ENCODE data around the gene SMTNL2. TPM values are rescaled to one million over a fixed set of nuclear protein-coding genes. Genes with fewer than 3 reads are reported as not detected.

The SMTNL2 gene
- total and polyA plus RNA-seq, 9 of the 15 experiments (the other 6 are each of a cell fraction or from before 2014, with no cell fraction given) = not detected

DNA sequence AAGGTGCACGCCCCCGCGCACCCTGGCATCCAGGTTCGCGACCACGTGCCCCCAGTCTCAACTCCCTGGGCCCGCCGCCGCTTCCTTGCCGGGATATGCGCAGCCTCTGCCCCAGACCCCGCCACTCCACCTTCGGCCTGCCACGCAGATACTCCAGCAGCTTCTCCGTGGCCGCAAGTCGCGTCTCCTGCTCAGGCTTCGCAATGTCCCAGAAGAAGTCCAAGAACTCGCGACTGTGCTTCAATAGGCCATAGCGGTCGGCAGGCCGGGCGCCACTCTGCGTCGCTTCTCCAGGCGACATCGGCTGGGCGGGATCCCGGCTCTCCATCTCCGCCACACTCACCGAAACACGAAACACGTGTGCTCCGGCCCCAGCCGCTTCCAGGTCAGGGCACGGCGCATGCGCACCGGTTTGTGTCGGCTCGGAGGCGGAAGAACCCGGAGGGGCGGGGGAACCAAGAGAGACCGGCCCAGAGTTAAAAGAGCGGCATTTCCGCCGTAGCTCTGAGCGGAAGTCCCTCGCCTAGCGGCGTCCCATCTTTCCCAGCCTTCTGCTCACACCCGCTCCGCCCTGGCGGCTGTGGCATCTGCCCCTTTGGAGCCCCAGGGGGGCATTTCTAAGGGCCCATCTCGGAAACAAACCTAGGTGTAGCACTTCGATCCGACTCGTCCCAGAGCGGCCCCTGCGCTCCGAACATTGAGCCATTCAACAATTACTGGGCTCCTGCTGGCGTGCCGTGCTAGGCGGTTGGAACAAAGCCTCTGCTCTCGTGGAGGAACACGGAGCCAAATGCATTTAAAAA is 29.1 kb upstream of the SMTNL2 start, which contains the start of gene MYBBP1A (continued):
- peak; percentile 73 to 97 (median 79); a peak in 5 of 6 replicates for TF ChIP-seq ZBTB11 (CRISPR knock-in tag; IDR thresholded peaks at IDR 0.05)
- TF ChIP-seq HNRNPK (IDR thresholded peaks at IDR 0.05; ENCODE audit: low read depth, low read length, poor library complexity, severe bottlenecking) = no peak
- TF ChIP-seq ATF4 (CRISPR knock-in tag; IDR thresholded peaks at IDR 0.05) = 0 out of 2 replicates have a peak, but pooled peaks have one; percentile 20
- TF ChIP-seq POLR2H (tag; IDR thresholded peaks at IDR 0.05; ENCODE audit: low read depth) = peak; percentile 79
- TF ChIP-seq, protein P1, sequence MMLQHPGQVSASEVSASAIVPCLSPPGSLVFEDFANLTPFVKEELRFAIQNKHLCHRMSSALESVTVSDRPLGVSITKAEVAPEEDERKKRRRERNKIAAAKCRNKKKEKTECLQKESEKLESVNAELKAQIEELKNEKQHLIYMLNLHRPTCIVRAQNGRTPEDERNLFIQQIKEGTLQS (IDR thresholded peaks at IDR 0.05) = no peak
- TF ChIP-seq, protein P1 (CRISPR knock-in tag; conservative IDR thresholded peaks at IDR 0.05) = no peak
- no peak for TF ChIP-seq CEBPB (tag; IDR thresholded peaks at IDR 0.05)
- 0 out of 2 replicates have a peak, but pooled peaks have one; percentile 24 for TF ChIP-seq TAF7 (tag; IDR thresholded peaks at IDR 0.05)
- peak; percentile 84 for TF ChIP-seq LCOR (CRISPR knock-in tag; IDR thresholded peaks at IDR 0.05)
- peak; percentile 65 to 87 for TF ChIP-seq E2F6 (IDR thresholded peaks at IDR 0.05; ENCODE audit: borderline replicate concordance in 1 of 2, extremely low read depth in 1 of 2, insufficient read depth in 1 of 2, insufficient read length in 1 of 2, low read depth in 1 of 2, low read length in 1 of 2, poor library complexity in 1 of 2, severe bottlenecking in 1 of 2)
- TF ChIP-seq BRD9 (IDR thresholded peaks at IDR 0.05; ENCODE audit: low read depth, partially characterized antibody) = no peak
- TF ChIP-seq MAX (CRISPR knock-in tag; IDR thresholded peaks at IDR 0.05) = peak; percentile 95
- 0 out of 4 replicates have a peak, but pooled peaks of 1 of the 2 experiments have one; percentile 33 for TF ChIP-seq KDM4B (IDR thresholded peaks at IDR 0.05; ENCODE audit: borderline replicate concordance in 2 of 2, low read depth in 1 of 2)
- TF ChIP-seq KDM5B (IDR thresholded peaks at IDR 0.05; ENCODE audit: insufficient replicate concordance, low read depth, low read length) = peak; percentile 83
- peak; percentile 76; the same call in 1 of the 2 replicates for TF ChIP-seq ZNF395 (CRISPR knock-in tag; IDR thresholded peaks at IDR 0.05)
- peak; percentile 82 for TF ChIP-seq POLR2B (IDR thresholded peaks at IDR 0.05; ENCODE audit: low read depth, partially characterized antibody)
